ENCODE results near the gene NCSTN.

NCSTN gene
- total RNA-seq: 42.1 to 45.0 reads per million in 2 experiments

- peak; percentile 83 for DNase-seq (ENCODE audit: low read depth)
These were observed at the start of gene NCSTN, which contains the start of gene COPA for GRCh38 chr1:160342953-160343869. NCSTN (plus strand) TSS chr1:160343383; CDS start chr1:160343397, 14 bp downstream. COPA (minus strand) TSS chr1:160343250; CDS start chr1:160343170, 80 bp downstream.

GRCh38 chr1:160296036-160296435 is 47.1 kb upstream of the NCSTN start:
- no peak for DNase-seq (ENCODE audit: low read depth)

DNA sequence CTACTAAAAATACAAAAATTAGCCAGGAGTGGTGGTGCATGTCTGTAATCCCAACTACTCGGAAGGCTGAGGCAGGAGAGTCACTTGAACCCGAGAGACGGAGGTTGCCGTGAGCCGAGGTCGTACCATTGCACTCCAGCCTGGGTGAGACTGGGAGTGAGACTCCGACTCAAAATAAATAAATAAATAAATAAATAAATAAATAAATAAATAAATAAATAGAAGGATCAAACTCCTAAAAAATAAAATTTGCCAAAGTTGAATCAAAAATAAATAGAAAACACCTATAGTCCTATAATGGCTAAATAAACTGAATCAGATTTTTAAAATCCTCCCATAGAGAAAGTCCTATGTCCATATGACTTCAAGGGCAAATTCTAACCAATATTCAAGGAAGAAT is 43.0 kb upstream of the NCSTN start:
- no peak for DNase-seq (ENCODE audit: low read depth)

DNA sequence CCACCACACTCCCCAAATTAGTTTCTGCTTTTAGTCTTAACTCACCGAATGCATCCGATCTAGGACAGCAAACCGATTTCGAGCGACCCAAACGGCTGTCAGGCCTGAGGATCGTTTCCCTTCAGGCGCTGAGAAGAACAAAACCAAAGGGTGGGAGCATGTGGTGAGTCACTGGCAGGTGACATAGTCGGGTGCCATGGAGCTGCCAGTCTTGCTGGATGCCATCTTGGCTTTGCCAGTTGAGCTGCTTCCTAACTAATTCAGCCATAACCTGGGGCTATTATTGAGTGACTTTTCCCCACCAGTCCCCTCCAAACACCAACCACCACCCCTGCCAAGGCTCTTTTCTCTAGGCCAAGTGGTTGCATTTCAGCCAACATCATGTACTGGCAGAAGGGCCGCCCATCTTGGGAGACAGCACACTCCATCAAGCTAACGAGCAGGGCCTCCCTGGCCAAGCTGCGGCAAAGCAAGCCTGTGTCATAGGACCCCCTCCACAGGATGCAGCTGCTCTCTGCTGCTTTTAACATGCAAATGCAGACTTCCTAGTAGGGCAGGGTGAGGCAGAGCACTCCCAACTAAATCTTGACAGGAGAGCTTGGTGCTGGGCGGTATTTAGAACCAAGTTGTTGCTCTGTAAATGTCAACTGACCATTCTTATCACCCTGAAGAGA is 35.9 kb upstream of the NCSTN start:
- no peak for DNase-seq (ENCODE audit: low read depth)

GRCh38 chr1:160308451-160309184 is 34.6 kb upstream of the NCSTN start:
- DNase-seq (ENCODE audit: low read depth): no peak

GRCh38 chr1:160309185-160309557 is 34.0 kb upstream of the NCSTN start:
- DNase-seq (ENCODE audit: low read depth): no peak

- DNase-seq (ENCODE audit: low read depth): no peak
These were observed 33.6 kb upstream of the NCSTN start for GRCh38 chr1:160309571-160309970.

GRCh38 chr1:160315359-160315758 is 27.8 kb upstream of the NCSTN start:
- no peak for DNase-seq (ENCODE audit: low read depth)

GRCh38 chr1:160322831-160323230 is 20.4 kb upstream of the NCSTN start:
- no peak for DNase-seq (ENCODE audit: low read depth)

DNA sequence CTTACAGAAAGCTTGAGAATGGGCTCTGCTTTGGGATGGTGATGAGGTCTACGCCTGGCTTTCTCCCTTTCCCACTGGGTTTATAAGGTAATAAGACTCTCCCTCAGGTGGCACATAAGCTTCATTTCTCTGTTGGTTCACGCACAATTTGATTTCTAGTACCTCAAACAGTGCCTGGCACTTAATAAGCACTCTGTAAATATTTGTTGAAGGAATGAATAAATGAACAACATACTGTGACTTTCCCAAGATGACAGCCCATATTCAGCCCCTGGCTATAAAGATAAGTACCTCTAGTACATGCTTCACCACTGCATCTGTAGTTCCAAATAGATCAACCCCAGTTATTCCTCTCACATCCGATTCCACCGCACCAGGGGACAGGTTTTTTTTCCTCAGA is 17.9 kb upstream of the NCSTN start:
- DNase-seq (ENCODE audit: low read depth): no peak

DNA sequence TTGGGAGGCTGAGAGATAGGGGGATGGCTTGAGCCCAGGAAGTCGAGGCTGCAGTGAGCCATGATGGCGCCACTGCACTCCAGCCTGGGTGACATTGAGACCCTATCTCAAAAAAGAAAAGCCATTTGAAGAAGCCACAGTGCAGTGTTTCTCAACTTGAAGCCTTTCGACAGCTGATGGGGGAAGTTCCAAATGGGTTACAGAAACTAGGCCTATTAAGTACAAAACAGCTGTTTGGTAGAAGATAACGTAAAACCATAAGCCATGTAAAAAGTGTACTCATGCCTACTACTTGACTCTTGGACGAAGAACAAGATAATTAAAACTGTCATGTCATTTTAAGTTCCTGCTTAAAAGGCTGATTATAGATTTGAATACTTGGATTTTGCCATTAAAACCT is 16.8 kb upstream of the NCSTN start:
- no peak for DNase-seq (ENCODE audit: low read depth)

DNA sequence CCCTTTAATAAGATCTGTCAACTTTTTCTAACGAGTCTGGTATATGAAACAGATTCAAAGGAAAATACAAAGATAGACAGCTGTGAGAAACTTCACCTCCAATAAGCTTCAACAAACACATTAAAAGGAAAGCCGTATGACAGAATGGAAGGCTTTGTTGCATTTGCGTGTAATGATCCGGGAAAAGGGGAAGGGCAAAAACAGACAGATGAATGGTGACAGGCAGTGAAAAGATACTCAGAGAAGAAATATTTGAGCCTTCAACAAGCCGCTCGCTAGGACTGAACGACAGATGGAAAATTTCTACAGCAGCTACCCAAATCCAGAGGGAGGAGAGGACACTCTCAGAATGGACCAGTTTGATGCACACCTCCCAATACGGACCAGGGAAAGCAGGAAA is 15.0 kb upstream of the NCSTN start:
- no peak for DNase-seq (ENCODE audit: low read depth)

GRCh38 chr1:160330119-160330518 is 13.1 kb upstream of the NCSTN start:
- DNase-seq (ENCODE audit: low read depth): no peak

GRCh38 chr1:160332516-160332915 is 10.7 kb upstream of the NCSTN start:
- no peak for DNase-seq (ENCODE audit: low read depth)

GRCh38 chr1:160338580-160338979 is 4.6 kb upstream of the NCSTN start:
- no peak for DNase-seq (ENCODE audit: low read depth)

DNA sequence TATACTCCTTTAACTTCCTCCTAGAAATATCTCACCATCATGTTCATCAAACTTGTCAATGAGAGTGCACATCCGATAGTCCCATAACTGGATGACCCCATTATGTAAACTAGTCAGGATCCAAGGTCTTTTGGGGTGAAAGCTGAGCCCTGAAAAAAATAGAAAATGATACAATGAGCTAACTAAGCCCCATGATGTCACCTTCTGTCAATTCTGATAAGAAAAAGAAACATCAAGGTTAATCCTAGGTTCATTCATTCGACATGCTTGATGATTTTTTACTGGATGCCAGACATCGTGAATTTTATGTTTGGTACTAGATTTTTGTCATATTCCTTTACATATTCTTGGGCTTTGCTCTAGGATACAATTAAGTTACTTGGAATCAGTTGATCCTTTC is 3.0 kb upstream of the NCSTN start:
- no peak for DNase-seq (ENCODE audit: low read depth)

DNA sequence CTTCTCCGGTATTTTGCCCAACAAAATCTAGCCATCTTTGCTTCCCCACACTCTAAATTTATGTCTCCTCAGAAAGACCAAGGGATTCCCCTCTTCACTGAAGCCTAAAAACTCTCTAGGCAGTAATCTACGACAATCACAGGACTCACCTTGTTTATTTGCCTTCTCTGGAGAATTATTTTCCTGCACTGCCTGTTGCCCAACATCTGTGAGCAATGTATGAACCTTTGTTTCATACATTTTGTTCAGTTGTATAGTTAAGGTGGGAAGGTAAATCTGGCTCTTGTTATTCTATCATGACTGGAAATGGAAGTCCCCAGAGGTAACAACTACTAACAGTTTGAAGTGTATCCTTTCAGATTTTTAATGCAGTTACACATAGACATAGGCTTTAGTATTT is 2.3 kb upstream of the NCSTN start:
- DNase-seq (ENCODE audit: low read depth): no peak

DNA sequence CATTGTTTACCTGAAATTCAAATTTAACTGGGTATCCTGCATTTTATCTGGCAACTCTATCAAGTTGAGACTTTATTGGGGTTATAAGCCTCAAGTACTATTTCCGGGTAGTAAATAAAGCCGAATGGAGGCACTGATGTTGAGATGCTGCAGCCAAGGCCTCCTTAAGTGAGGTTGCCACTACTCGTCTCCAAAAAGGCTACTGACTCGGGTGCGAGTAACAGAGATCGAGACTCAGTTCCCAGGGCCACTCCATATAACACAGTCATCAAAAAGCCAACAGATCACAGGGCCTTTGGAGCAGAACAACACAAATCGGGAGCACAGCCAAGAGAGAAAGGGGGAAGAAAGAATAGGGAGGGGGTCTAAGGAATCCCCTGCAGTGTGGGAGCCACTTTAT is 657 bp upstream of the NCSTN start:
- no peak for DNase-seq (ENCODE audit: low read depth)

DNA sequence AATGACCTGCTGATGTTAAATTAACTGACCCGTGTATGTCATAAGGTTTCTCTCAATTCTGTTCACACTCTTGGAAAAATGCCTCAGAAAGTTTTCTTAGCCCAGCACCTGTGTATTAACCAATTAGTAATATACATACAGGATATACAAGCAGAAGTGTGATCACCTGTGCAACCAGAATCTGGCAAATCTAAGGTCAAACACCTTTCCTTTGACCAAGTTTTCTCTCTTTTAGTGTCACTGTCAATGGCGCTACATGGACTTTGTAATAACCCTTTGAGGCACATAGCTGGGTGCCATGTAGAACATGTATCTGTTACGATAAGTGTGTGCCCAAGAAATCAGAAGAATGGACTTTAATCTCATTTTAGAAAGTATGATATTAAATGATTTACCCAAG is 1.1 kb downstream of the NCSTN start:
- no peak for DNase-seq (ENCODE audit: low read depth)

GRCh38 chr1:160344936-160345335 is 1.8 kb downstream of the NCSTN start:
- no peak for DNase-seq (ENCODE audit: low read depth)

GRCh38 chr1:160346463-160346862 is 3.3 kb downstream of the NCSTN start:
- no peak for DNase-seq (ENCODE audit: low read depth)

GRCh38 chr1:160346958-160347357 is 3.8 kb downstream of the NCSTN start:
- DNase-seq (ENCODE audit: low read depth): no peak

- no peak for DNase-seq (ENCODE audit: low read depth)
These were observed 8.4 kb downstream of the NCSTN start for GRCh38 chr1:160351629-160352028.

Measured in T follicular helper cell (primary cell).